Measurements from ENCODE around the gene HLA-DOB. TPM values are rescaled to one million over a fixed set of nuclear protein-coding genes. Genes with fewer than 3 reads are reported as not detected.

The HLA-DOB gene
- total and polyA plus RNA-seq, 2 of the 13 experiments (the other 11 are each of a cell fraction or from before 2014, with no cell fraction given), result not detected

- TF ChIP-seq HBP1 (CRISPR knock-in tag; IDR thresholded peaks at IDR 0.05; ENCODE audit: low read depth) (no peak), ETV5 (CRISPR knock-in tag; IDR thresholded peaks at IDR 0.05; ENCODE audit: borderline replicate concordance) (no peak), ZFP36L1 (CRISPR knock-in tag; IDR thresholded peaks at IDR 0.05) (0 out of 2 replicates have a peak, but pooled peaks have one; percentile 46), ZNF407 (CRISPR knock-in tag; IDR thresholded peaks at IDR 0.05; ENCODE audit: not compliant biosample characterization) (no peak), JUNB (CRISPR knock-in tag; IDR thresholded peaks at IDR 0.05; ENCODE audit: borderline replicate concordance) (no peak), CEBPG (CRISPR knock-in tag; IDR thresholded peaks at IDR 0.05) (no peak), HNRNPUL1 (IDR thresholded peaks at IDR 0.05; ENCODE audit: low read depth, low read length) (no peak), ADNP (CRISPR knock-in tag; IDR thresholded peaks at IDR 0.05) (0 out of 2 replicates have a peak, but pooled peaks have one; percentile 9), ATM (IDR thresholded peaks at IDR 0.05; ENCODE audit: borderline replicate concordance) (no peak), ARID2 (CRISPR knock-in tag; IDR thresholded peaks at IDR 0.05; ENCODE audit: borderline replicate concordance) (peak; percentile 94), TBP (CRISPR knock-in tag; IDR thresholded peaks at IDR 0.05) (0 out of 2 replicates have a peak, but pooled peaks have one; percentile 60), RBFOX2 (IDR thresholded peaks at IDR 0.05; ENCODE audit: low read depth, low read length) (peak; percentile 79), ZZZ3 (CRISPR knock-in tag; IDR thresholded peaks at IDR 0.05; ENCODE audit: borderline replicate concordance) (no peak), SKIL (CRISPR knock-in tag; IDR thresholded peaks at IDR 0.05; ENCODE audit: borderline replicate concordance) (peak; percentile 39; the same call in 1 of the 2 replicates), ZSCAN21 (CRISPR knock-in tag; IDR thresholded peaks at IDR 0.05; ENCODE audit: borderline replicate concordance) (peak; percentile 44)
- TF ChIP-seq, protein P1, sequence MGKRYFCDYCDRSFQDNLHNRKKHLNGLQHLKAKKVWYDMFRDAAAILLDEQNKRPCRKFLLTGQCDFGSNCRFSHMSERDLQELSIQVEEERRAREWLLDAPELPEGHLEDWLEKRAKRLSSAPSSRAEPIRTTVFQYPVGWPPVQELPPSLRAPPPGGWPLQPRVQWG (CRISPR knock-in tag; IDR thresholded peaks at IDR 0.05; ENCODE audit: borderline replicate concordance, low read depth), result no peak
These were observed 37.0 kb upstream of the HLA-DOB start, which contains the start of the genes PSMB9 and TAP1 (continued) for GRCh38 chr6:32853541-32854375.

All from HepG2 (cell line).